GM18505 (cell line): ENCODE results near the gene SFTPA2.
"Not testable (repeated sequence)": the region's sequence is repeated elsewhere in the genome, so short reads cannot be mapped to it uniquely, and the experiment has no call there.

Experiments used
- ATAC-seq: cut with Tn5 transposase; IDR thresholded peaks from one replicate; pipeline ENCODE4 v1.9.1; 2021; ENCODE audit not compliant: unreplicated experiment
- POLR2A ChIP-seq: IDR thresholded peaks from 4 replicates; pipeline ENCODE4 v1.6.1; 2011; ENCODE audit warnings: borderline replicate concordance; ENCODE audit not compliant: insufficient read depth, insufficient read length; ENCODE audit errors: extremely low read depth

Gene SFTPA2

DNA sequence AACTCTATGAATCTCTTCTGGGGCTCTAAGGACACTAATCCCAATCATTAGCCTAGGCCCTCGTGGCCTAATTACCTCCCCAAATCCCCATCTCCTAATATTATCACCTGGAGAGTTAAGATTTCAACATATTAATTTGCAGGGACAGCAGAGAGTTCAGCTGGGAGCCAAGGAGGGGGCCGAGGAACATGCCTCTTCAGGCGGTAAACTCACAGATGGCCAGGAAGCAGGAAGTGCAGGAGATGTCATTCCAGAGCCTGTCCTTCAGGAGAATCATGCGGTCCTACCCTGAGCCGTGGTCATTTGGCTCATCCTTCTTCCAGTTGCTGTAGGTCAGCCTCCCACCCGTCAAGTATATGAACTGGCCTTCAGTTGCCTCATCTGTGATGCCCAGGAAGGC is 21.9 kb upstream of the SFTPA2 start:
- no peak for TF ChIP-seq POLR2A
- ATAC-seq: no peak

DNA sequence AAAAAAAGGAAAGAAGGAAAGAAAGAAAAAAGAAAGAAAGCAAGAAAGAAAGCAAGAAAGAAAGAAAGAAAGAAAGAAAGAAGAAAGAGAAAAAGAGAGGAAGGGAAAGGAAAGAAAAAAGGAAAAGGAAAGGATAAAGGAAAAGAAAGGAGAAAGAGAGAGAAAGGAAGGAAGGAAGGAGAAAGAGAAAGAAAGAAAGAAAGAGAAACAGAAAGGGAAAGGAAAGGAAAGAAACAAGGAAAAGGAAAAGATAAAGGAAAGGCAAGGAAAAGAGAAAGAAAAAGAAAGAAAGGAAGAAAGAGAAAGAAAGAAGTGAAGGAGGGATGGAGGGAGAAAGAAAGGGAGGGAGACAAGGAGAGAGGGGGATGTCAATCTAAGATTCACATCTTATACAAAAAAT is 20.8 kb upstream of the SFTPA2 start:
- ATAC-seq: no peak
- no peak for TF ChIP-seq POLR2A

- TF ChIP-seq POLR2A: no peak
- no peak for ATAC-seq
Observed at GRCh38 chr10:79579361-79579760, 19.2 kb upstream of the SFTPA2 start.

DNA sequence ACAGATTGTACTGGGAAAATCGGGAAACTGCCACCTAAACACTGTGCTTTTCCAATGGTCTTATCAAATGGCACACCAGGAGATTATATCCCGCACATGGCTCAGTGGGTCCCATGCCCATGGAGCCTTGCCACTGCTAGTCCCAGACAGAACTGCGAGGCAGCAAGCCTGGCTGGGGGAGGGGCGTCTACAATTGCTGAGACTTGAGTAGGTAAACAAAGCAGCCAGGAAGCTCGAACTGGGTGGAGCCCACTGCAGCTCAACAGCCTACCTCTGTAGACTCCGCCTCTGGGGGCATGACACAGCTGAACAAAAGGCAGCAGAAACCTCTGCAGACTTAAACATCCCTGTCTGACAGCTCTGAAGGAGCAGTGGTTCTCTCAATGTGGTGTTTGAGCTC is 10.4 kb upstream of the SFTPA2 start:
- ATAC-seq: not testable (repeated sequence)

DNA sequence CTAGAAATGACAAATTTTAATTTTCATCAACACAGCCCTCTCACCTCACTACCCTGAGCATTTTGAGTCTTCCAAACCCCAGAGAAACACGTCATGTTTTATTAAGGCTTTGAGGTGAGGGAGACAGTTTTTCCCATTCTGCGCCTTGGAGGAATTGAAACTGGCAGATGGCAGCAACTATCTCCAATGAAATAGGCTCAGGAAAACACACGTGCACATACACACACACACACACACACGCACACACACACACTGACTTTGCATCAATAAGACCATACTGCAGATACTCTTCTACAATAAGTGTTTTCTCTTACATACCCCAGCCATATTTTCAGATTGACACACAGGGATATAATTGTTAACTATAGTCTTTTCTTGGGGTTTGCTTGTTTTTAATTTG is 3.2 kb upstream of the SFTPA2 start:
- ATAC-seq: no peak
- TF ChIP-seq POLR2A: no peak

GRCh38 chr10:79562135-79562756 is 2.0 kb upstream of the SFTPA2 start:
- peak; percentile 85 for ATAC-seq

GRCh38 chr10:79561257-79561656 is 1.1 kb upstream of the SFTPA2 start:
- ATAC-seq: no peak

More at GRCh38 chr10:79562135-79562756, 2.0 kb upstream of the SFTPA2 start:
- TF ChIP-seq POLR2A: no peak

DNA sequence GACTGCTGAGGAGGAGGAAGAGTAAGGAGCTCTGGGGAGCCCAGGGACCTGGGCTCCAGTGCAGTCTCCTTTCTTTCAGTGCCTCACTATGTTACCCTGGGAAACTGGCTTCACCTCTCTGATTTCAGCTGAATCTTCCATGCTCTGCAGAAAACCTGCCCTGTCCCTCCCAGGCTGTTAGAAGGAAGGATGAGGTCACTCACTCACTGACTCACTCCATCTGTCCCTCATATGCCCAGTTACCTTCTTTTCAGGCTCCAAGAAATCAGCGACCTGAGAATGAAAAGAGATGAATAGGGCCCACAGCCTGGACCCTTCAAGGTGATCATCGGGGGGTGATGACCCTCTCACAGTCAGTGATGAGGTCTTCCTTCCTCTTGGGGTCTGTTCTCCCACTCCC is 481 bp downstream of the SFTPA2 start:
- no peak for TF ChIP-seq POLR2A
- no peak for ATAC-seq

More at GRCh38 chr10:79561257-79561656, 1.1 kb upstream of the SFTPA2 start:
- TF ChIP-seq POLR2A: no peak

- not testable (repeated sequence) for ATAC-seq
Observed at GRCh38 chr10:79556961-79557360, 3.2 kb downstream of the SFTPA2 start.

GRCh38 chr10:79555354-79556309 is 4.6 kb downstream of the SFTPA2 start:
- no peak for TF ChIP-seq POLR2A
- ATAC-seq: no peak

DNA sequence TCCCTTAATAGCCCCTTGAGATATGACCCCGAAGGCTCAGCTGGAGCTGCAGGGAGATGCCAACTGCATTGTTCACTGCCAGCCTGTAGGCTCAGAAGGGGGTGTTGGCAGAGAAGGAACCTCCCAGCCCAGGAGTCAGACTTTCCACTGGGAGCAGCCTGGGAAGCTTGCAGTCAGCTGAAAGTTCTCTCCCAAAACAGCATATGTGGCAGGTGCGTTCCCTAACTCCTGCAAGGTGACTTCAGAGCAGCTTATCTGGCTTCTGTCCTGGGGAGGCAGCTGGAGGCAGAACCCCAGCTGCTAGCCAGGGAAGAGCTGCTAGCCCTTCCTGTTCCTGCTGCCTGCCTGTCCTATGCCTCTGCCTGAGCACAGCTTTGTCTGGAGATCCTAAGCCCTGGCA is 8.1 kb downstream of the SFTPA2 start:
- no peak for ATAC-seq
- no peak for TF ChIP-seq POLR2A

DNA sequence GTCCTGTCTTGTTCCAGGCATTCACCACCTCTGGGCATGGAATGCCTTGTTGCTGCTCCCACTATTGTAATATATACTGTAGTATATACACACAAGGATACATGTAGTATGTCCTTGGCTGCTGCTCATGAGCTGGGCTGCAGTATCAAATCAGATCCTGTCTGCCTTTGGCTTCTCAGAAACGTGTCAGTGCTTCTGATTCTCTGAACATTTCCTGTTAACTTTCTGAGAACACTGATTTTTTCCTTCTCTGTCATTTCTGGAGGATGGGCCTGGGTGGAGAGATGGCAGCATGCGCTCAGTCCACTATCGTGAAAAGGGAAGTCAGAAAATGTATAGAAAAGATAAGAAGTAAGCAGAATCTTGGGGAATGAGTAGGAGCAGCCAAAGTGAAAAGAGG is 12.2 kb downstream of the SFTPA2 start:
- TF ChIP-seq POLR2A: no peak
- ATAC-seq: no peak

- ATAC-seq: not testable (repeated sequence)
Observed at GRCh38 chr10:79547128-79547527, 13.1 kb downstream of the SFTPA2 start.

DNA sequence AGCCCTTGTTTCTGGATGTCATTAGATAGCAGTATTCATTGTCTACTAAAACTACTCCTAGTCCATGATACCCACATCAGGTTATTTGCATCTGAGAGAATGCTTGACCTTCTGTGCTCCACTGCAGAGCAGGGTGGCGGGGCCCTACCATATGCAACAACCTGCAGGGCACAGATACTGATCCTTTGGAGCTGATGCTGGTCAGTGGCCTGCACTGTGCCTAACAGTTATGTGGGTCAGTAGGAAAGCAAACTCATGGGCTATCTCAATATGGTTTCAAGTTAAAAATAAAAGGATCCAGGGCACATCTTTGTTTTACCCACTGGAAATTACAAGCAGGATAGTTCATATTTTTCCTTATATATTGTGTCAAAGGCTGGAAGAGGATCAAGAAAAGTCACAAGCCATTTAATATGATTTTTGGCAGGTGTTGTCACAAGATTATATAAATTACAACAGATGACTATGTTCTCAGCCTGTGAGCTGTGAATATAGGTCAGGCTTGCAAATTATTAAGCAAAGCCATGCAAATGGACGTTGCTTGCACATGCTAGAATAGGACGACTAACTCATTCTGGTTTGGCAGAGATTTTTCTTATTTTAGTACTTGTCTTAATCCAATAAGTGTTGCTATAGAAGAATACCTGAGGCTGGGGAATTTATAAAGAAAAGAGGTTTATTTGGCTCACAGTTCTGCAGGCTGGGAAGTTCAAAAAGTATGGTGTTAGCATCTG is 15.1 kb downstream of the SFTPA2 start:
- not testable (repeated sequence) for ATAC-seq

DNA sequence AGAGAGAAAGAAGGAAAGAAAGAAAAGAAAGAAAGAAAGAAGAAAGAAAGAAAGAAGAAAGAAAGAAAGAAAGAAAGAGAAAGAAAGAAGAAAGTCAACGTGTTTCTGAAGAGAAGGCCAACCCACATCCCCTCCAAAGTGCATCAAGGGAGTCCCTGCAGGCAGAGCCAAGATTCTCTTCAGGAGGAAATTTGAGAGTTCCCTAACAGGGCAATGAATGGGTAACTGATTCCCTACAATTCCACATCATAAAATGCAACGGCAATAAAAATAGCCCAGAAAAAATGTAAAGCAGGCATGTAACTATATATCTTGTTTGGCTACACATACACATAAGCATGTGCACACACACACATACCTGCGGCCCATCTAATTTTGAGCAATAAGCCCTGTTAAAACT is 15.8 kb downstream of the SFTPA2 start:
- not testable (repeated sequence) for ATAC-seq
